ENCODE data around the gene CGB8.
"Not testable (repeated sequence)": the region's sequence is repeated elsewhere in the genome, so short reads cannot be mapped to it uniquely, and the experiment has no call there.

The CGB8 gene

GRCh38 chr19:49031642-49032301 lies 17.1 kb downstream of the CGB8 start, which contains the start of gene CGB2:
Gene CGB2, plus strand, starts transcription at chr19:49031890. Its CDS starts 206 bp downstream, at chr19:49032096.
- H3K4me1 ChIP-seq (ENCODE audit: control insufficient read depth, insufficient read depth, low read length); H3K36me3 ChIP-seq (ENCODE audit: control insufficient read depth in 2 of 2, insufficient read depth in 1 of 2, low read length in 2 of 2); H3K9me3 ChIP-seq (ENCODE audit: control insufficient read depth, insufficient read depth, low read depth, low read length); H3K27ac ChIP-seq (ENCODE audit: extremely low read depth, low read depth, low read length); H3K4me3 ChIP-seq (ENCODE audit: low read depth, low read length); POLR2A ChIA-PET: not testable (repeated sequence)
- CTCF ChIA-PET, result interaction anchor here (0.7 kb wide), 2 partner anchors 14 to 39 kb away, joined by 3 to 4 read pairs; partner anchors contain the start of genes GYS1 and RUVBL2
- TF ChIP-seq, protein P1, sequence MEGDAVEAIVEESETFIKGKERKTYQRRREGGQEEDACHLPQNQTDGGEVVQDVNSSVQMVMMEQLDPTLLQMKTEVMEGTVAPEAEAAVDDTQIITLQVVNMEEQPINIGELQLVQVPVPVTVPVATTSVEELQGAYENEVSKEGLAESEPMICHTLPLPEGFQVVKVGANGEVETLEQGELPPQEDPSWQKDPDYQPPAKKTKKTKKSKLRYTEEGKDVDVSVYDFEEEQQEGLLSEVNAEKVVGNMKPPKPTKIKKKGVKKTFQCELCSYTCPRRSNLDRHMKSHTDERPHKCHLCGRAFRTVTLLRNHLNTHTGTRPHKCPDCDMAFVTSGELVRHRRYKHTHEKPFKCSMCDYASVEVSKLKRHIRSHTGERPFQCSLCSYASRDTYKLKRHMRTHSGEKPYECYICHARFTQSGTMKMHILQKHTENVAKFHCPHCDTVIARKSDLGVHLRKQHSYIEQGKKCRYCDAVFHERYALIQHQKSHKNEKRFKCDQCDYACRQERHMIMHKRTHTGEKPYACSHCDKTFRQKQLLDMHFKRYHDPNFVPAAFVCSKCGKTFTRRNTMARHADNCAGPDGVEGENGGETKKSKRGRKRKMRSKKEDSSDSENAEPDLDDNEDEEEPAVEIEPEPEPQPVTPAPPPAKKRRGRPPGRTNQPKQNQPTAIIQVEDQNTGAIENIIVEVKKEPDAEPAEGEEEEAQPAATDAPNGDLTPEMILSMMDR (tag by site-specific recombination; IDR thresholded peaks at IDR 0.05), result peak; percentile 49; the same call in 1 of the 2 replicates
- TF ChIP-seq, protein P2, sequence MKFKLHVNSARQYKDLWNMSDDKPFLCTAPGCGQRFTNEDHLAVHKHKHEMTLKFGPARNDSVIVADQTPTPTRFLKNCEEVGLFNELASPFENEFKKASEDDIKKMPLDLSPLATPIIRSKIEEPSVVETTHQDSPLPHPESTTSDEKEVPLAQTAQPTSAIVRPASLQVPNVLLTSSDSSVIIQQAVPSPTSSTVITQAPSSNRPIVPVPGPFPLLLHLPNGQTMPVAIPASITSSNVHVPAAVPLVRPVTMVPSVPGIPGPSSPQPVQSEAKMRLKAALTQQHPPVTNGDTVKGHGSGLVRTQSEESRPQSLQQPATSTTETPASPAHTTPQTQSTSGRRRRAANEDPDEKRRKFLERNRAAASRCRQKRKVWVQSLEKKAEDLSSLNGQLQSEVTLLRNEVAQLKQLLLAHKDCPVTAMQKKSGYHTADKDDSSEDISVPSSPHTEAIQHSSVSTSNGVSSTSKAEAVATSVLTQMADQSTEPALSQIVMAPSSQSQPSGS (tag by site-specific recombination; IDR thresholded peaks at IDR 0.05; ENCODE audit: low read depth), result peak; percentile 60; the same call in 1 of the 2 replicates
- TF ChIP-seq ZBTB6 (tag by site-specific recombination; IDR thresholded peaks at IDR 0.05), result 0 out of 2 replicates have a peak, but pooled peaks have one; percentile 25

GRCh38 chr19:49030323-49030722 lies 18.6 kb downstream of the CGB8 start:
- CTCF ChIA-PET, result interaction anchor here (0.6 to 0.7 kb wide), 2 partner anchors 30 to 37 kb away, joined by 3 read pairs; partner anchors contain the start of gene RUVBL2
- H3K36me3 ChIP-seq (ENCODE audit: control insufficient read depth in 2 of 2, insufficient read depth in 1 of 2, low read length in 2 of 2); H3K4me3 ChIP-seq (ENCODE audit: low read depth, low read length); H3K27ac ChIP-seq (ENCODE audit: extremely low read depth, low read depth, low read length); H3K4me1 ChIP-seq (ENCODE audit: control insufficient read depth, insufficient read depth, low read length); POLR2A ChIA-PET; H3K9me3 ChIP-seq (ENCODE audit: control insufficient read depth, insufficient read depth, low read depth, low read length): not testable (repeated sequence)
- TF ChIP-seq ZFP3 (tag by site-specific recombination; IDR thresholded peaks at IDR 0.05; ENCODE audit: low read depth), result peak; percentile 85

GRCh38 chr19:49029749-49030148 lies 19.2 kb downstream of the CGB8 start:
- H3K27ac ChIP-seq (ENCODE audit: extremely low read depth, low read depth, low read length); H3K9me3 ChIP-seq (ENCODE audit: control insufficient read depth, insufficient read depth, low read depth, low read length); H3K4me3 ChIP-seq (ENCODE audit: low read depth, low read length); POLR2A ChIA-PET; H3K36me3 ChIP-seq (ENCODE audit: control insufficient read depth in 2 of 2, insufficient read depth in 1 of 2, low read length in 2 of 2); H3K4me1 ChIP-seq (ENCODE audit: control insufficient read depth, insufficient read depth, low read length): not testable (repeated sequence)
- TF ChIP-seq, protein P3, sequence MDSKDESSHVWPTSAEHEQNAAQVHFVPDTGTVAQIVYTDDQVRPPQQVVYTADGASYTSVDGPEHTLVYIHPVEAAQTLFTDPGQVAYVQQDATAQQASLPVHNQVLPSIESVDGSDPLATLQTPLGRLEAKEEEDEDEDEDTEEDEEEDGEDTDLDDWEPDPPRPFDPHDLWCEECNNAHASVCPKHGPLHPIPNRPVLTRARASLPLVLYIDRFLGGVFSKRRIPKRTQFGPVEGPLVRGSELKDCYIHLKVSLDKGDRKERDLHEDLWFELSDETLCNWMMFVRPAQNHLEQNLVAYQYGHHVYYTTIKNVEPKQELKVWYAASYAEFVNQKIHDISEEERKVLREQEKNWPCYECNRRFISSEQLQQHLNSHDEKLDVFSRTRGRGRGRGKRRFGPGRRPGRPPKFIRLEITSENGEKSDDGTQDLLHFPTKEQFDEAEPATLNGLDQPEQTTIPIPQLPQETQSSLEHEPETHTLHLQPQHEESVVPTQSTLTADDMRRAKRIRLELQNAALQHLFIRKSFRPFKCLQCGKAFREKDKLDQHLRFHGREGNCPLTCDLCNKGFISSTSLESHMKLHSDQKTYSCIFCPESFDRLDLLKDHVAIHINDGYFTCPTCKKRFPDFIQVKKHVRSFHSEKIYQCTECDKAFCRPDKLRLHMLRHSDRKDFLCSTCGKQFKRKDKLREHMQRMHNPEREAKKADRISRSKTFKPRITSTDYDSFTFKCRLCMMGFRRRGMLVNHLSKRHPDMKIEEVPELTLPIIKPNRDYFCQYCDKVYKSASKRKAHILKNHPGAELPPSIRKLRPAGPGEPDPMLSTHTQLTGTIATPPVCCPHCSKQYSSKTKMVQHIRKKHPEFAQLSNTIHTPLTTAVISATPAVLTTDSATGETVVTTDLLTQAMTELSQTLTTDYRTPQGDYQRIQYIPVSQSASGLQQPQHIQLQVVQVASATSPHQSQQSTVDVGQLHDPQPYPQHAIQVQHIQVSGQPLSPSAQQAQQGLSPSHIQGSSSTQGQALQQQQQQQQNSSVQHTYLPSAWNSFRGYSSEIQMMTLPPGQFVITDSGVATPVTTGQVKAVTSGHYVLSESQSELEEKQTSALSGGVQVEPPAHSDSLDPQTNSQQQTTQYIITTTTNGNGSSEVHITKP (tag by site-specific recombination; IDR thresholded peaks at IDR 0.05), result peak; percentile 69
- CTCF ChIA-PET, result interaction anchor here (0.6 to 0.7 kb wide), 3 partner anchors 30 to 430 kb away, joined by 3 to 4 read pairs (median 3); partner anchors contain the start of gene RUVBL2

GRCh38 chr19:49028686-49029085 lies 20.2 kb downstream of the CGB8 start:
- H3K9me3 ChIP-seq (ENCODE audit: control insufficient read depth, insufficient read depth, low read depth, low read length); CTCF ChIA-PET; H3K4me3 ChIP-seq (ENCODE audit: low read depth, low read length); POLR2A ChIA-PET; H3K36me3 ChIP-seq (ENCODE audit: control insufficient read depth in 2 of 2, insufficient read depth in 1 of 2, low read length in 2 of 2); H3K27ac ChIP-seq (ENCODE audit: extremely low read depth, low read depth, low read length); H3K4me1 ChIP-seq (ENCODE audit: control insufficient read depth, insufficient read depth, low read length): not testable (repeated sequence)

DNA sequence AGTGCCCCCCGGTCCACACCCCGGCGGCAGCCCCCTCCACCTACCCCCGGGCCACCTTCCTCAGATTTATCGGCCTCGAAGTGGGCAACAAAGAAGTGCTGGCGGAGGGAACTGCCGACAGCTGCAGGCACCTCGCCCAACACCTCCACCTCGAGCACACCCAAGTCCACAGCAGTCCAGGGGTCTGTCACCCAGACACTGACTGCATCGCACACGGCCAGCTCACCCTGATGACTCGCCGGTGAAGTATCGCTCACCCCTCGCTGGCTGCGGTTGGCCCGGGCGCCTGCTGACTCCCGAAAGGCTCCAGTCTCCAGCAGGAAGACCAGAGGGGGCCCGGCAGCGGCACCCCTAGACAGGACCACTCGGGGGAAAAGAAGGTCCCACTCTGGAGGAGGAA lies 23.3 kb downstream of the CGB8 start:
- H3K36me3 ChIP-seq (ENCODE audit: control insufficient read depth in 2 of 2, insufficient read depth in 1 of 2, low read length in 2 of 2); H3K9me3 ChIP-seq (ENCODE audit: control insufficient read depth, insufficient read depth, low read depth, low read length); CTCF ChIA-PET; H3K4me3 ChIP-seq (ENCODE audit: low read depth, low read length); H3K27ac ChIP-seq (ENCODE audit: extremely low read depth, low read depth, low read length); POLR2A ChIA-PET; H3K4me1 ChIP-seq (ENCODE audit: control insufficient read depth, insufficient read depth, low read length): not testable (repeated sequence)
